AG10803 (cell line): Measurements from ENCODE around the gene LARP7.
"Not testable (repeated sequence)": the region's sequence is repeated elsewhere in the genome, so short reads cannot be mapped to it uniquely, and the experiment has no call there.

ENCODE experiments used
- DNase-seq: peaks from one replicate; pipeline ENCODE4 v3.0.0; 2010; ENCODE audit warnings: low read depth
- H3K4me3 ChIP-seq: 2 replicates; pipeline ENCODE4 v1.5.1; 2011; ENCODE audit warnings: mild to moderate bottlenecking, low read length, control low read depth
- TF ChIP-seq, protein P1 (sequence below): conservative IDR thresholded peaks from 2 replicates; pipeline ENCODE4 v1.5.1; 2011; ENCODE audit warnings: mild to moderate bottlenecking, low read length, control low read depth, inconsistent platforms

LARP7 gene

DNA sequence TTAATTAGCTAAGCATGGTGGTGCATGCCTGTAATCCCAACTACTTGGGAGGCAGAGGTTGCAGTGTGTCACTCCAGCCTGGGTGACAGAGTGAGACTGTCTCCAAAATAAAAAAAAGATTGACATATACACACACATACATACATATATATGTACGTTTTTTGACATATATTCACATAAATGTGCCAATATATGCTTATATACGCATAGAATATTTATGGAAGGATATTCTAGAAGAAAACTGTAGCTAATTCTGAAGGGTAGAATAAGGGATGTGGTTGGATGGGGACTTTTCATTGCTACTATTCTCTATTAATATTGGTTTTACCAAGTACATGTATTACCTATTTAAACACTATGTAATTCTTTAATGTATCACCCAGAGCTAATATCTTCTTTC lies 20.0 kb upstream of the LARP7 start:
- DNase-seq = no peak
- no peak overlapping the region for H3K4me3 ChIP-seq
- TF ChIP-seq, protein P1, sequence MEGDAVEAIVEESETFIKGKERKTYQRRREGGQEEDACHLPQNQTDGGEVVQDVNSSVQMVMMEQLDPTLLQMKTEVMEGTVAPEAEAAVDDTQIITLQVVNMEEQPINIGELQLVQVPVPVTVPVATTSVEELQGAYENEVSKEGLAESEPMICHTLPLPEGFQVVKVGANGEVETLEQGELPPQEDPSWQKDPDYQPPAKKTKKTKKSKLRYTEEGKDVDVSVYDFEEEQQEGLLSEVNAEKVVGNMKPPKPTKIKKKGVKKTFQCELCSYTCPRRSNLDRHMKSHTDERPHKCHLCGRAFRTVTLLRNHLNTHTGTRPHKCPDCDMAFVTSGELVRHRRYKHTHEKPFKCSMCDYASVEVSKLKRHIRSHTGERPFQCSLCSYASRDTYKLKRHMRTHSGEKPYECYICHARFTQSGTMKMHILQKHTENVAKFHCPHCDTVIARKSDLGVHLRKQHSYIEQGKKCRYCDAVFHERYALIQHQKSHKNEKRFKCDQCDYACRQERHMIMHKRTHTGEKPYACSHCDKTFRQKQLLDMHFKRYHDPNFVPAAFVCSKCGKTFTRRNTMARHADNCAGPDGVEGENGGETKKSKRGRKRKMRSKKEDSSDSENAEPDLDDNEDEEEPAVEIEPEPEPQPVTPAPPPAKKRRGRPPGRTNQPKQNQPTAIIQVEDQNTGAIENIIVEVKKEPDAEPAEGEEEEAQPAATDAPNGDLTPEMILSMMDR = no peak

DNA sequence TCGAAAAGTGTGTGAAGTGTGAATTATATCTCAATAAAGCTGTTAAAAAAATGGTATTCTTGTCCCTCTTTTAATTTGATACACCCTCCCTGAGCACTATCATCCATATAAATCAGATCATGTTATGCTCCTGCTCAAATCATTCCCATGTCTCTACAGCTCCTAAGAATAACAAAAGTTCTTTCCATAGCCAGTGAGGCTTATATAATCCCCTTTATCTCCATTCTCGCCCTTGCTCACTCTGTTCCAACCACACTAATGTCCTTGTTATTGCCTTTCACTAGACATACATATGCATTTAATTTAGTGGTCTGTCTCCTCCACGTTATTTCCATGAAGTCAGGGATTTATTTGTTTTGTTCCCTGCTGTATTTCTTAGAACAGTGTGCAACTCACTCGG lies 10.7 kb upstream of the LARP7 start:
- DNase-seq = no peak
- TF ChIP-seq, protein P1 = no peak
- H3K4me3 ChIP-seq = no peak overlapping the region

DNA sequence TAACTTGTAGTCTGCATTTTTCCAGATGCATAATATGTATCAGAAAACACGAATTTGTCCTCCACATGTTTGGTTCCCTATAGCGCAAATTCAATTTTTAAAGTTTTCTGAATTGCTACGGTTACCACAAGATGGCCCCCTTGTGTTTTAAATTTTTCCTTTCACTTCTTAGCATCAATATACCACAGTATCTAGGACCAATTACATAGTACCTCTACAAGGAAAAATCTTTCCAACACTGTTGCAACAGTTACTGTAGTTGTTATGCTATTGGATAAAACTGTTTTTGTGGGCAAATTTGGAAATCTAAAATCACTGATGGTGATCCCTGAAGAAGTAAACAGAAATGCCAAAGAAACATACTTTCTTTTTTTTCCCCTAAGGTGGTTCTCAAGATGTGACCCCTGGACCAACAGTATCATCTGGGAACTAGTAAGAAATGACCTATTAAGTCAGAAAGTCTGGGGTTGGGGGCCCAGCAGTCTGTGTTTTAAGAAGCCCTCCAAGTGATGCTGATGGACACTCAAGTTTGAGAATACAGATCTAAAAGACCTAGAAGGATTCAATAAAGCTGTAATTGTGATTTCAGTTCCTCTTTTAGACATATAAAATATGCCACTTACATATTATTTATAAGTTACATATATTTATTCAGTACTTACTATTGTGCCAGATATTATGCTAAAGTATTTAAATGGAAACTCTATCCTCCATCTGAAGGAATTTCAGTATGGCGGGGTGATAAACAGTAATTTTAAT lies 3.3 kb upstream of the LARP7 start:
- TF ChIP-seq, protein P1 = peak; percentile 61
- DNase-seq = peak; percentile 55
- no peak overlapping the region for H3K4me3 ChIP-seq

DNA sequence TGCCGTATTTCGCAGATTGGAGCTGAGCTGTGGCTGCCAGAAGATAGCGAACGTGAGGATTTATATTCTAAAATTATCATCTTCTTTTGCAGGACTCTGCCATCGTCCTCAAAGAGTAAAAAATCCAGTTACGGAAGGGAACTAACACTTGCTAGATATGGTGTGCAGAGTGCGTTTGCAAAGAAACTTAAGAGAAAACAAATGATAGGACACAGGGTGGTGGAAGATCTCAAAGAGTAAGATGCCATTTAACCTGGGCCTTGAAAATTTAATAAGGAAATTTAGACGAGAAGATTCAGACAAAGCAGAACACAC lies 566 bp downstream of the LARP7 start:
- DNase-seq = no peak
- TF ChIP-seq, protein P1 = no peak
- H3K4me3 ChIP-seq = peak overlapping the region; percentile 93

DNA sequence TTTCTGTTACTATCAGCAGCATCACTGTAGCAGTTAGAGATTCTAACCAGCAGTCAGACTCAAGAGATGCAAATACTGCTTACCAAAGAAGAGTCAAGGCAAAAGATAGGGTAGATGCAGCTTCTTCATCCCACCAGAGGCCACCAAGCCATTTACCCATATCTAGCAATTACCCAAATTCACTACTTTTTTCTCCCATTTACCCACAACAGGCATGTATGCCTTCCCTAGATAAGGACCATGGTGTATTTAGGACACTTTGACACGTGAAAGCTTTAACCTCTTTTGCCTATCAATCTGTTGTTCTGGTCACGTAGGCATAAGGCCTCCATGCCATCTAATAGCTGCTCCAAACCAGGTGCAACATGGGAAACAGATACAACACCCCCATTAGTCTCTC lies 5.6 kb downstream of the LARP7 start:
- no peak for DNase-seq
- TF ChIP-seq, protein P1 = no peak
- H3K4me3 ChIP-seq = no peak overlapping the region

DNA sequence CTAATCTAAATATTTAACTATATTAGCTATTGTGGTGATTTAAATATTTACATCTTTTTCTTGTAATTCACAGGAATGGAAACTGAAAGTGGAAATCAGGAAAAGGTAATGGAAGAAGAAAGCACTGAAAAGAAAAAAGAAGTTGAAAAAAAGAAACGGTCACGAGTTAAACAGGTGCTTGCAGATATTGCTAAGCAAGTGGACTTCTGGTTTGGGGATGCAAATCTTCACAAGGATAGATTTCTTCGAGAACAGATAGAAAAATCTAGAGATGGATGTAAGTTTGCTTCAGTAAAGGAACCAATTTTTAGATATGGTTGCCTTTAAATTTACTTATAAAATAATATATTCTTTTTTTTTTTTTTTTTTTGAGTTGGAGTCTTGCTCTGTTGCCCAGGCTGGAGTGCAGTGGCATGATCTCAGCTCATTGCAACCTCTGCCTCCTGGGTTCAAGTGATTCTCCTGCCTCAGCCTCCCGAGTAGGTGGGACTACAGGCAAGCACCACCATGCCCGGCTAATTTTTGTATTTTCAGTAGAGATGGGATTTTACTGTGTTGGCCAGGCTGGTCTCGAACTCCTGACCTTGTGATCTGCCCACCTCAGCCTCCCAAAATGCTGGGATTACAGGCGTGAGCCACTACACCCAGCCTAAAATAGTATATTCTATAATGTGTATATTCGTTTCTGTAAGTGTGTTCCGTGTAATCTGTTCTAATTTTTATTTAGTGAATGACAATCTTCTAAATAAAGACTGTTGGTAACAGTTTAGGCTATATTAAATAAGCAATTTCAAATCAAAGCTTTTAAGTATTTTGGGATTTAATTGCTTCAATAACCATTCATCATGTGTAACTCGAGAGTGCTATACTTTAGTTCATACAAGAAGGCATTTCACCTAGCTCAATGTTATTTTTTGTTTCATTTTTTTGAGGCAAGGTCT lies 7.9 kb downstream of the LARP7 start:
- not testable (repeated sequence) for DNase-seq, H3K4me3 ChIP-seq

DNA sequence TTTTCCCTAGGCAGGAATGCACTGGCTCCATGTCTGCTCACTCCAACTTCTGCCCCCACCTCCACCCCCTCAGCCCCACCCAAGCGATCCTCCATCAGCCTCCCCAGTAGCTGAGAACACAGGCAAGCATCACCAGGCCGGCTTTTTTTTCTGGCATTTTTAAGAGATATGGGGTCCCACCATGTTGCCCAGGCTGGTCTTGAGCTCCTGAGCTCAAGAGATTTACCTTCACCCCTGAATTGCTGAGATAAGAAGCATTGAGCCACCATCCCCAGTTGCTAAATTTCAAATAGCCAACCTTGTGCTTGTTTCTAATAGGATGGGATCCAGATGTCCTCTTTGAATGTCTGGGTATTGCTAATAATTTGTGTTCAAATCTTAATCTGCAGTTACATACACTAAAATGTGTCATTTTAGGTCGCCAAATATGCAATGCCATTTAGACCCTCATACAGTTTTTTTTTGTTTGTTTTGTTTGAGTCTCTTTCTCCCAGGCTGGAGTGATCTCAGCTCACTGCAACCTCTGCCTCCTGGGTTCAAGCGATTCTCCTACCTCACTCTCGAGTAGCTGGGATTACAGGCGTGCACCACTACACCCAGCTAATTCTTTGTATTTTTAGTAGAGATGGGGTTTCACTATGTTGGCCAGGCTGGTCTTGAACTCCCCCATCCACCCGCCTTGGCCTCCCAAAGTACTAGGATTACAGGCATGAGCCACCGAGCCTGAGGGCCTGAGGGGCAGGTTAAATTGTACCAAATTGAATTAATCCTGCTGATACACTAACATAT lies 8.8 kb downstream of the LARP7 start:
- H3K4me3 ChIP-seq = no peak overlapping the region
- DNase-seq = no peak
- TF ChIP-seq, protein P1 = no peak
